HEK293 (cell line): ENCODE results near the gene TTC7B.

Experiments used
- CTCF ChIA-PET: fragments of 350-600 bp; formaldehyde crosslinking; extraction: SDS; loops from one replicate; lab custom pipeline; 2021; ENCODE audit warnings: antibody characterized with exemption; lab: Yijun Ruan, JAX
- POLR2A ChIA-PET: fragments of 300-600 bp; formaldehyde crosslinking; extraction: SDS; loops from one replicate; lab custom pipeline; 2020; ENCODE audit warnings: antibody characterized with exemption, inconsistent platforms; lab: Yijun Ruan, JAX
- H3K27ac ChIP-seq: fragments of 200-500 bp; sonication (Bioruptor generic); 2 replicates; pipeline ENCODE4 v1.5.1; 2014; ENCODE audit warnings: low read depth, low read length, control low read depth, inconsistent platforms; ENCODE audit errors: extremely low read depth
- H3K36me3 ChIP-seq, 2 experiments: fragments of 200-500 bp in 1 of 2; sonication (Bioruptor generic) in 1 of 2; 1 replicate in 1 of 2; 2 replicates in 1 of 2; pipeline ENCODE4 v1.5.1; 2014 to 2017; ENCODE audit warnings: inconsistent platforms in 2 of 2, low read length in 2 of 2; ENCODE audit not compliant: control insufficient read depth in 2 of 2, insufficient read depth in 1 of 2
- H3K4me1 ChIP-seq: fragments of 200-500 bp; sonication (Bioruptor generic); 2 replicates; pipeline ENCODE4 v1.5.1; 2014; ENCODE audit warnings: mild to moderate bottlenecking, low read length, inconsistent platforms; ENCODE audit not compliant: control insufficient read depth, insufficient read depth
- H3K4me3 ChIP-seq: 2 replicates; pipeline ENCODE4 v1.5.1; 2011; ENCODE audit warnings: low read depth, mild to moderate bottlenecking, control low read depth, low read length, moderate library complexity
- H3K9me3 ChIP-seq: fragments of 200-500 bp; sonication (Bioruptor generic); 2 replicates; pipeline ENCODE4 v1.5.1; 2014; ENCODE audit warnings: low read depth, low read length, inconsistent platforms; ENCODE audit not compliant: control insufficient read depth, insufficient read depth
- EGR2 ChIP-seq: fragments of 450-650 bp; formaldehyde crosslinking; IDR thresholded peaks from 2 replicates; pipeline ENCODE4 v1.5.1; 2016; ENCODE audit warnings: low read depth, missing biosample characterization, missing genetic modification characterization
- PATZ1 ChIP-seq: fragments of 450-650 bp; formaldehyde crosslinking; IDR thresholded peaks from 2 replicates; pipeline ENCODE4 v1.5.1; 2016; ENCODE audit warnings: missing biosample characterization, missing genetic modification characterization
- PRDM10 ChIP-seq: fragments of 450-650 bp; formaldehyde crosslinking; IDR thresholded peaks from 2 replicates; pipeline ENCODE4 v1.5.1; 2016; ENCODE audit warnings: missing biosample characterization, missing genetic modification characterization
- RBAK ChIP-seq: fragments of 450-650 bp; formaldehyde crosslinking; IDR thresholded peaks from 2 replicates; pipeline ENCODE4 v1.5.1; 2016; ENCODE audit warnings: missing biosample characterization, missing genetic modification characterization
- ZFHX2 ChIP-seq: fragments of 450-650 bp; formaldehyde crosslinking; conservative IDR thresholded peaks from 2 replicates; pipeline ENCODE4 v1.5.1; 2016; ENCODE audit warnings: missing biosample characterization, missing genetic modification characterization
- ZFP3 ChIP-seq: fragments of 450-650 bp; formaldehyde crosslinking; IDR thresholded peaks from 2 replicates; pipeline ENCODE4 v1.5.1; 2016; ENCODE audit warnings: low read depth, missing biosample characterization, missing genetic modification characterization
- ZNF10 ChIP-seq: fragments of 450-650 bp; formaldehyde crosslinking; IDR thresholded peaks from 2 replicates; pipeline ENCODE4 v1.5.1; 2017; ENCODE audit warnings: missing biosample characterization, missing genetic modification characterization
- ZNF266 ChIP-seq: fragments of 450-650 bp; formaldehyde crosslinking; IDR thresholded peaks from 2 replicates; pipeline ENCODE4 v1.5.1; 2016; ENCODE audit warnings: missing biosample characterization, missing genetic modification characterization, low read depth
- ZNF335 ChIP-seq: fragments of 450-650 bp; formaldehyde crosslinking; conservative IDR thresholded peaks from 2 replicates; pipeline ENCODE4 v1.5.1; 2016; ENCODE audit warnings: missing biosample characterization, missing genetic modification characterization
- ZNF416 ChIP-seq: fragments of 450-650 bp; formaldehyde crosslinking; IDR thresholded peaks from 2 replicates; pipeline ENCODE4 v1.5.1; 2016; ENCODE audit warnings: missing biosample characterization, missing genetic modification characterization
- ZNF600 ChIP-seq: fragments of 450-650 bp; formaldehyde crosslinking; IDR thresholded peaks from 2 replicates; pipeline ENCODE4 v1.5.1; 2016; ENCODE audit warnings: missing biosample characterization, missing genetic modification characterization
- ZNF660 ChIP-seq: fragments of 450-650 bp; IDR thresholded peaks from 2 replicates; pipeline ENCODE4 v1.5.1; 2018; ENCODE audit warnings: missing biosample characterization, mild to moderate bottlenecking, missing genetic modification characterization
- ZNF776 ChIP-seq: fragments of 450-650 bp; formaldehyde crosslinking; IDR thresholded peaks from 2 replicates; pipeline ENCODE4 v1.5.0; 2017; ENCODE audit warnings: missing biosample characterization, missing genetic modification characterization, borderline replicate concordance
- ZSCAN30 ChIP-seq: fragments of 450-650 bp; IDR thresholded peaks from 2 replicates; pipeline ENCODE4 v1.5.1; 2018; ENCODE audit warnings: missing biosample characterization, mild to moderate bottlenecking, missing genetic modification characterization, moderate library complexity
- TF ChIP-seq, protein P1 (sequence below): fragments of 450-650 bp; formaldehyde crosslinking; IDR thresholded peaks from 2 replicates; pipeline ENCODE4 v1.5.1; 2016; ENCODE audit warnings: missing biosample characterization, missing genetic modification characterization
- TF ChIP-seq, protein P2 (sequence below): fragments of 450-650 bp; formaldehyde crosslinking; IDR thresholded peaks from 2 replicates; pipeline ENCODE4 v1.5.1; 2016; ENCODE audit warnings: missing biosample characterization, missing genetic modification characterization

The TTC7B gene

GRCh38 chr14:90760078-90760444 lies 56.2 kb downstream of the TTC7B start (continued):
- no peak for TF ChIP-seq PRDM10 (tag by site-specific recombination)

DNA sequence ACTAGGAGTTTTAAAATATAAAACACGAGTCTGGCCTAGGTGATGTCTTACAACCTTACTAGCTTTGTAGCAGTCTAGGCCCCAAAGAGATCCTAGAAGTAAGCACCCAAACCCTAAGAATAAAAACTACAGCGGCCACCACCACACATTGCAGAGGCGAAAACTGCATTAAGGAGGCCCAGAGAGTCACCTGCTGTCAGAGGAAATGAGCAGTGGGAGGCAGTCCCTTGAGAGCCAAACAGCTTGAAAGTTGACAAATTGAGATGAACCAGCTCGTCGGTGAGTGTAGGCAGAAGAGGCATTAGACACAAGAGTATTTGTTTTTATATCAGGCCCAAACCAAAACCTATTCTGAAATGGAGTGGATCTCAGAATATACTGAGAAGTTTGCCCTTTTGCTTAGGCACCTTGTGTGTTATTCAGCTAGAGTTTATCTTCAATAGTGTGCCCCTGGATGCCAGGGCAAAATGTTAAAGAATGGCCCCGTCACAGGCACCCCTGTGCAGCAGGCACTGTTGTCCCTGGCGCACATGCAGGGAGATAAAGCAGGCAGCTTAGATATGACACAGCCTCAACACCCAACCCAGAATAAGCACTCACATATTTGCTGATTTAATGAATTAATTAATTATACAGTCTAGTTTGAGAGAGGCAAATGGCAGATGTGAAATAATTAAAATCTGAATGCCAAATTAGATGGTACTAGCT lies 56.7 kb downstream of the TTC7B start:
- Histone ChIP-seq H3K9me3 (no peaks in the 10 kb centered on the region; the same call in 1 of the 2 replicates), H3K36me3 (no peaks in the 10 kb centered on the region), H3K4me3 (no peak overlapping the region), H3K4me1 (peaks cover 3% of the 10 kb centered on the region; the same call in 1 of the 2 replicates), H3K27ac (no peak overlapping the region)
- POLR2A ChIA-PET, result no interaction called here
- TF ChIP-seq EGR2 (peak; percentile 33; the same call in 1 of the 2 replicates), ZNF10 (tag by site-specific recombination) (no peak), ZNF600 (tag by site-specific recombination) (0 out of 2 replicates have a peak, but pooled peaks have one; percentile 2), ZFHX2 (tag by site-specific recombination) (peak; percentile 39), ZNF266 (tag by site-specific recombination) (no peak)
- CTCF ChIA-PET, result interaction anchor here (0.6 to 4.6 kb wide), 25 partner anchors 9 to 582 kb away, joined by 3 to 27 read pairs (median 4); partner anchors contain the start of gene TTC7B

GRCh38 chr14:90758959-90759358 lies 57.3 kb downstream of the TTC7B start:
- H3K36me3 ChIP-seq, result no peaks in the 10 kb centered on the region
- H3K27ac ChIP-seq, result 0 out of 2 replicates have a peak overlapping the region, but pooled peaks have one; percentile 32
- H3K4me1 ChIP-seq, result peaks cover 3% of the 10 kb centered on the region; the same call in 1 of the 2 replicates
- H3K9me3 ChIP-seq, result no peaks in the 10 kb centered on the region; the same call in 1 of the 2 replicates
- TF ChIP-seq ZNF600 (tag by site-specific recombination) (peak; percentile 73), ZNF776 (tag by site-specific recombination) (no peak), ZNF335 (peak; percentile 6; the same call in 1 of the 2 replicates)
- CTCF ChIA-PET, result interaction anchor here (0.5 to 4.6 kb wide), 19 partner anchors 9 to 1328 kb away, joined by 3 to 27 read pairs (median 6); partner anchors contain the start of gene TTC7B
- POLR2A ChIA-PET, result interaction anchor here (0.9 kb wide), 1 partner anchor 362 kb away, joined by 6 read pairs; the partner anchor contains the start of gene CALM1
- no peak overlapping the region for H3K4me3 ChIP-seq

DNA sequence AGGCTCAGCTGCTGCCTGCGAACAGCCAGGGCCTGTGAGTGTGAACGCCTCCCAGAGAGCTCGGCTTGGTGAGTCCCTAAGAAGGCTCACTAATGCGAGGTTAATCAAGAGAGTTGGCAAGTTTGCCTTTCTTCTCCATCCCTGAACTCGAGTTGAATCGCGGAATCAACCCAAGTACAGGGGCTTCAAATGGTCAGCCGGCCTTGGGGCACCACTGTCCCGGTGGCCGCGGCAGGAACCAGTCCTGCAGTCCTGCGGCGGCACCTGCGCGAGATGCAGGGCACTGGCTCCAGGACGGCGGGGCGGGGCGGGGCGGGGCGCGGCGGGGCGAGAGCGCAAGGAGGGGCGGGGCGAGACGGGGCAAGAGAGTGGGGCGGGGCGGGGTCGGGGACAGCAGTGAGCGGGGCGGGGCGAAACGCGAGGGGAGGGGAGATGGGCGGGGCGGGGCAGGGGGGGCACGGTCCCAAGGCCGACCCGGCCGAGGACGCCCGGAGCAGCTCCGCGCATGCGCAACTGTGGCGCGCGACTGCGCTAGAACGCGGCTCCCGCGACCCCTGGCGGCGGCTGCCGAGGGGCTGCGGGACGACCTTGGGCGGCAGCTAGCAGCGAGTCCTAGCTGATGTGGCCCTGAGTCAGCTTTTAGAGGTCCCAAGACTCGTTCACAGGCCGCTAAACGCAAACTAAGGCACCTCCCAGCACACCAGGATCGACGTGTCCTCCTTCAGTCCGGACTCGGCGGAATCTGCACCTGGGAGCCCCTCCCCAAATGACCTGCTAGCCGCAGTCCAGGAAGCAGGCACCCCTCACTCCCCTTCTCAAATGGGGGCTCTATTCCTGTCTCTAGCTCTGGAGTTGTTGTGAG lies 58.0 kb downstream of the TTC7B start:
- H3K27ac ChIP-seq, result peak overlapping the region; percentile 32; the same call in 1 of the 2 replicates
- H3K4me1 ChIP-seq, result peaks cover 3% of the 10 kb centered on the region; the same call in 1 of the 2 replicates
- H3K4me3 ChIP-seq, result peak overlapping the region; percentile 35
- ChIA-PET POLR2A (interaction anchor here (0.9 kb wide), 1 partner anchor 361 kb away, joined by 6 read pairs; the partner anchor contains the start of gene CALM1), CTCF (interaction anchor here (0.5 to 4.6 kb wide), 21 partner anchors 10 to 1327 kb away, joined by 3 to 27 read pairs (median 4); partner anchors contain the start of genes CALM1 and TTC7B)
- no peaks in the 10 kb centered on the region; the same call in 1 of the 2 replicates for H3K9me3 ChIP-seq
- no peaks in the 10 kb centered on the region for H3K36me3 ChIP-seq
- 0 out of 2 replicates have a peak, but pooled peaks have one; percentile 24 for TF ChIP-seq PATZ1
- peak; percentile 40; the same call in 1 of the 2 replicates for TF ChIP-seq ZNF660 (tag by site-specific recombination)
- peak; percentile 97; the same call in 1 of the 2 replicates for TF ChIP-seq ZNF266 (tag by site-specific recombination)
- TF ChIP-seq ZSCAN30 (tag by site-specific recombination), result 0 out of 2 replicates have a peak, but pooled peaks have one; percentile 22
- no peak for TF ChIP-seq ZNF600 (tag by site-specific recombination)
- peak; percentile 81 for TF ChIP-seq ZFP3 (tag by site-specific recombination)
- TF ChIP-seq, protein P1, sequence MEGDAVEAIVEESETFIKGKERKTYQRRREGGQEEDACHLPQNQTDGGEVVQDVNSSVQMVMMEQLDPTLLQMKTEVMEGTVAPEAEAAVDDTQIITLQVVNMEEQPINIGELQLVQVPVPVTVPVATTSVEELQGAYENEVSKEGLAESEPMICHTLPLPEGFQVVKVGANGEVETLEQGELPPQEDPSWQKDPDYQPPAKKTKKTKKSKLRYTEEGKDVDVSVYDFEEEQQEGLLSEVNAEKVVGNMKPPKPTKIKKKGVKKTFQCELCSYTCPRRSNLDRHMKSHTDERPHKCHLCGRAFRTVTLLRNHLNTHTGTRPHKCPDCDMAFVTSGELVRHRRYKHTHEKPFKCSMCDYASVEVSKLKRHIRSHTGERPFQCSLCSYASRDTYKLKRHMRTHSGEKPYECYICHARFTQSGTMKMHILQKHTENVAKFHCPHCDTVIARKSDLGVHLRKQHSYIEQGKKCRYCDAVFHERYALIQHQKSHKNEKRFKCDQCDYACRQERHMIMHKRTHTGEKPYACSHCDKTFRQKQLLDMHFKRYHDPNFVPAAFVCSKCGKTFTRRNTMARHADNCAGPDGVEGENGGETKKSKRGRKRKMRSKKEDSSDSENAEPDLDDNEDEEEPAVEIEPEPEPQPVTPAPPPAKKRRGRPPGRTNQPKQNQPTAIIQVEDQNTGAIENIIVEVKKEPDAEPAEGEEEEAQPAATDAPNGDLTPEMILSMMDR (tag by site-specific recombination), result peak; percentile 92
- TF ChIP-seq, protein P2, sequence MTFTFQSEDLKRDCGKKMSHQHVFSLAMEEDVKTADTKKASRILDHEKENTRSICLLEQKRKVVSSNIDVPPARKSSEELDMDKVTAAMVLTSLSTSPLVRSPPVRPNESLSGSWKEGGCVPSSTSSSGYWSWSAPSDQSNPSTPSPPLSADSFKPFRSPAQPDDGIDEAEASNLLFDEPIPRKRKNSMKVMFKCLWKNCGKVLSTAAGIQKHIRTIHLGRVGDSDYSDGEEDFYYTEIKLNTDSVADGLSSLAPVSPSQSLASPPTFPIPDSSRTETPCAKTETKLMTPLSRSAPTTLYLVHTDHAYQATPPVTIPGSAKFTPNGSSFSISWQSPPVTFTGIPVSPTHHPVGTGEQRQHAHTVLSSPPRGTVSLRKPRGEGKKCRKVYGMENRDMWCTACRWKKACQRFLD, result no peak
- no peak for TF ChIP-seq RBAK
- TF ChIP-seq ZNF416 (tag by site-specific recombination), result no peak
